WTC11 (cell line): Measurements from ENCODE around the gene VLDLR. TPM values are rescaled to one million over a fixed set of nuclear protein-coding genes. Genes with fewer than 3 reads are reported as not detected.

Source experiments
- ATAC-seq: fragments of 200-7000 bp; cut with Tn5 transposase; 2 replicates; pipeline ENCODE4 v1.10.0; 2021; ENCODE audit warnings: mild to moderate bottlenecking, moderate library complexity
- CTCF ChIA-PET: fragments of 300-600 bp; sonication (Branson Sonifier 250); formaldehyde crosslinking; loops from one replicate; lab custom pipeline; 2021; ENCODE audit warnings: antibody characterized with exemption; lab: Charles Lee
- POLR2A ChIA-PET: fragments of 350-600 bp; sonication (Branson Sonifier 250); formaldehyde crosslinking; loops from one replicate; lab custom pipeline; 2021; ENCODE audit warnings: antibody characterized with exemption; lab: Charles Lee
- DNase-seq: peaks from one replicate; pipeline ENCODE4 v3.0.0; 2021; ENCODE audit warnings: low spot score
- H3K27ac Mint-ChIP-seq: 2 replicates; pipeline ENCODE4 v1.8.0; 2021; ENCODE audit warnings: mixed read lengths
- H3K27me3 Mint-ChIP-seq: 2 replicates; pipeline ENCODE4 v1.8.0; 2021; ENCODE audit warnings: low read depth, mild to moderate bottlenecking, moderate library complexity, mixed read lengths
- H3K36me3 Mint-ChIP-seq: 2 replicates; pipeline ENCODE4 v1.8.0; 2021; ENCODE audit warnings: mixed read lengths
- H3K4me1 Mint-ChIP-seq: 2 replicates; pipeline ENCODE4 v1.8.0; 2022; ENCODE audit warnings: mixed read lengths
- H3K4me3 Mint-ChIP-seq: 2 replicates; pipeline ENCODE4 v1.8.0; 2021; ENCODE audit warnings: mild to moderate bottlenecking, moderate library complexity, mixed read lengths
- H3K9me3 Mint-ChIP-seq: 2 replicates; pipeline ENCODE4 v1.8.0; 2021; ENCODE audit warnings: mixed read lengths
- CREM ChIP-seq: sonication (generic); formaldehyde crosslinking; IDR thresholded peaks from 2 replicates; pipeline ENCODE4 v1.8.1; 2022; ENCODE audit warnings: mild to moderate bottlenecking, missing genetic modification reagents, moderate library complexity
- E2F1 ChIP-seq: sonication (generic); formaldehyde crosslinking; IDR thresholded peaks from 2 replicates; pipeline ENCODE4 v1.8.0; 2022; ENCODE audit warnings: mild to moderate bottlenecking, missing genetic modification reagents
- ELF4 ChIP-seq: sonication (generic); formaldehyde crosslinking; IDR thresholded peaks from 2 replicates; pipeline ENCODE4 v1.8.1; 2022; ENCODE audit warnings: low read depth, mild to moderate bottlenecking, moderate library complexity, missing genetic modification reagents
- GRHL2 ChIP-seq: fragments of 250-450 bp; sonication (Bioruptor Pico); IDR thresholded peaks from 2 replicates; pipeline ENCODE4 v1.8.0; 2022; ENCODE audit warnings: mild to moderate bottlenecking, moderate library complexity; ENCODE audit not compliant: insufficient replicate concordance, severe bottlenecking
- HMGA2 ChIP-seq: fragments of 250-450 bp; sonication (Bioruptor Pico); IDR thresholded peaks from 2 replicates; pipeline ENCODE4 v1.4.0; 2021; ENCODE audit warnings: mild to moderate bottlenecking, moderate library complexity
- KAT7 ChIP-seq: sonication (generic); formaldehyde crosslinking; IDR thresholded peaks from 2 replicates; pipeline ENCODE4 v1.8.1; 2023; ENCODE audit warnings: missing genetic modification reagents, mild to moderate bottlenecking, borderline replicate concordance
- MXD4 ChIP-seq: fragments of 250-450 bp; sonication (Bioruptor Pico); IDR thresholded peaks from 2 replicates; pipeline ENCODE4 v1.8.0; 2021; ENCODE audit warnings: mild to moderate bottlenecking, moderate library complexity, borderline replicate concordance
- NFATC4 ChIP-seq: fragments of 250-450 bp; sonication (Bioruptor Pico); IDR thresholded peaks from 2 replicates; pipeline ENCODE4 v1.9.0; 2021; ENCODE audit warnings: mild to moderate bottlenecking
- NFYB ChIP-seq: sonication (generic); formaldehyde crosslinking; conservative IDR thresholded peaks from 2 replicates; pipeline ENCODE4 v1.8.0; 2022; ENCODE audit warnings: low read depth, missing genetic modification reagents
- NR1H2 ChIP-seq: sonication (generic); formaldehyde crosslinking; IDR thresholded peaks from 2 replicates; pipeline ENCODE4 v1.9.0; 2021; ENCODE audit warnings: mild to moderate bottlenecking, moderate library complexity, missing genetic modification reagents
- SMAD4 ChIP-seq: sonication (generic); formaldehyde crosslinking; IDR thresholded peaks from 2 replicates; pipeline ENCODE4 v1.8.0; 2022; ENCODE audit warnings: mild to moderate bottlenecking, missing genetic modification reagents
- ZNF263 ChIP-seq: sonication (generic); formaldehyde crosslinking; IDR thresholded peaks from 2 replicates; pipeline ENCODE4 v1.8.1; 2022; ENCODE audit warnings: low read depth, mild to moderate bottlenecking, moderate library complexity, missing genetic modification reagents
- ZNF416 ChIP-seq: fragments of 250-450 bp; sonication (Bioruptor Pico); IDR thresholded peaks from 2 replicates; pipeline ENCODE4 v1.9.0; 2021; ENCODE audit warnings: mild to moderate bottlenecking, inconsistent platforms
- ZNF423 ChIP-seq: fragments of 250-450 bp; sonication (Bioruptor Pico); IDR thresholded peaks from 2 replicates; pipeline ENCODE4 v2.1.2; 2022; ENCODE audit warnings: mild to moderate bottlenecking, moderate library complexity
- ZNF512 ChIP-seq: sonication (generic); formaldehyde crosslinking; IDR thresholded peaks from 2 replicates; pipeline ENCODE4 v1.8.1; 2022; ENCODE audit warnings: missing genetic modification reagents, borderline replicate concordance
- total RNA-seq: library from RNA; stranded (reverse); gene quantifications from 3 replicates; pipeline ENCODE4 v1.2.3, GENCODE V29; 2021
- TF ChIP-seq, protein P1 (sequence below): sonication (generic); formaldehyde crosslinking; IDR thresholded peaks from 2 replicates; pipeline ENCODE4 v1.8.1; 2023; ENCODE audit warnings: mild to moderate bottlenecking, missing genetic modification reagents, moderate library complexity
- TF ChIP-seq, protein P2 (sequence below): fragments of 250-450 bp; sonication (Bioruptor Pico); IDR thresholded peaks from 2 replicates; pipeline ENCODE4 v1.9.0; 2021; ENCODE audit warnings: mild to moderate bottlenecking
- TF ChIP-seq, protein P3 (sequence below): sonication (generic); formaldehyde crosslinking; IDR thresholded peaks from 2 replicates; pipeline ENCODE4 v1.8.0; 2023; ENCODE audit warnings: mild to moderate bottlenecking, missing genetic modification reagents

Gene VLDLR
- total RNA-seq, 1 experiment from 2014 or later: 40.8 TPM

DNA sequence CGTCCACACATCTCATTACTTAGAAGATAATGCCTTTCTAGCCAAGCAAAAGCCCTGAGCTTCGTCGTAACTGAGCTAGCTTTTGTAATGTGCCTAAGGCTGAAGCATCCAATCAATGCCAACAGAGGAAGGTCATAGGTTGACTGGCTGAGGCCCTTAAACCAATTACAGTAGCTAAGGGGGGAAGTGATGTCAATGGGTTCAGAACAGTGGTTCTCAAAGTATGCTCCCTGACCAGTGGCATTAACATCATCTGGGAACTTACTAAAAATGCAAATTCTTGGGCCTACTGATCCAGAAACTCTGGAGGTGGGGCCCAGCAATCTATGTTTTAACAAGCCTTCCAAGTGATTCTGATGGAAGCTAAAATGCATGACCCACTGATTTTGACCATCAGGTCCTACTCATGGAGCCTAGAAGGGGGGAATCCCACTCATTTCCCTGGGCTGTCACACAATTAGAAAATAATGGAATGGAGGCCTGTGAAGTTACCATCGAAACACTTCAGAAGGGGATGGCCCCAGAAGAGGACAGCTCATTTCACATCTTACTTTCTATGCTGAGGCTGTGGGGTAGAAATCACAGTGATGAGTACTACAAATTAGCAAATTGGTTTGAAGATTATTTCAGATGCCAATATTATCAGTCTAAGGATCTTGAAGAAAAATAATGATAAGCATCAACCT, 4.8 kb upstream of the VLDLR start:
- ATAC-seq (no peak), DNase-seq (no peak)
- TF ChIP-seq E2F1 (CRISPR knock-in tag): no peak
- no peak for TF ChIP-seq GRHL2
- no peak for TF ChIP-seq CREM (CRISPR knock-in tag)
- TF ChIP-seq HMGA2 (CRISPR knock-in tag): no peak
- TF ChIP-seq, protein P1, sequence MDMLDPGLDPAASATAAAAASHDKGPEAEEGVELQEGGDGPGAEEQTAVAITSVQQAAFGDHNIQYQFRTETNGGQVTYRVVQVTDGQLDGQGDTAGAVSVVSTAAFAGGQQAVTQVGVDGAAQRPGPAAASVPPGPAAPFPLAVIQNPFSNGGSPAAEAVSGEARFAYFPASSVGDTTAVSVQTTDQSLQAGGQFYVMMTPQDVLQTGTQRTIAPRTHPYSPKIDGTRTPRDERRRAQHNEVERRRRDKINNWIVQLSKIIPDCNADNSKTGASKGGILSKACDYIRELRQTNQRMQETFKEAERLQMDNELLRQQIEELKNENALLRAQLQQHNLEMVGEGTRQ (CRISPR knock-in tag): no peak
- TF ChIP-seq, protein P2, sequence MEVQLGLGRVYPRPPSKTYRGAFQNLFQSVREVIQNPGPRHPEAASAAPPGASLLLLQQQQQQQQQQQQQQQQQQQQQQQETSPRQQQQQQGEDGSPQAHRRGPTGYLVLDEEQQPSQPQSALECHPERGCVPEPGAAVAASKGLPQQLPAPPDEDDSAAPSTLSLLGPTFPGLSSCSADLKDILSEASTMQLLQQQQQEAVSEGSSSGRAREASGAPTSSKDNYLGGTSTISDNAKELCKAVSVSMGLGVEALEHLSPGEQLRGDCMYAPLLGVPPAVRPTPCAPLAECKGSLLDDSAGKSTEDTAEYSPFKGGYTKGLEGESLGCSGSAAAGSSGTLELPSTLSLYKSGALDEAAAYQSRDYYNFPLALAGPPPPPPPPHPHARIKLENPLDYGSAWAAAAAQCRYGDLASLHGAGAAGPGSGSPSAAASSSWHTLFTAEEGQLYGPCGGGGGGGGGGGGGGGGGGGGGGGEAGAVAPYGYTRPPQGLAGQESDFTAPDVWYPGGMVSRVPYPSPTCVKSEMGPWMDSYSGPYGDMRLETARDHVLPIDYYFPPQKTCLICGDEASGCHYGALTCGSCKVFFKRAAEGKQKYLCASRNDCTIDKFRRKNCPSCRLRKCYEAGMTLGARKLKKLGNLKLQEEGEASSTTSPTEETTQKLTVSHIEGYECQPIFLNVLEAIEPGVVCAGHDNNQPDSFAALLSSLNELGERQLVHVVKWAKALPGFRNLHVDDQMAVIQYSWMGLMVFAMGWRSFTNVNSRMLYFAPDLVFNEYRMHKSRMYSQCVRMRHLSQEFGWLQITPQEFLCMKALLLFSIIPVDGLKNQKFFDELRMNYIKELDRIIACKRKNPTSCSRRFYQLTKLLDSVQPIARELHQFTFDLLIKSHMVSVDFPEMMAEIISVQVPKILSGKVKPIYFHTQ (CRISPR knock-in tag): no peak
- TF ChIP-seq NFATC4: no peak
- no peak for TF ChIP-seq MXD4 (CRISPR knock-in tag)
- TF ChIP-seq SMAD4 (CRISPR knock-in tag): no peak
- no peak for TF ChIP-seq NFYB
- no peak for TF ChIP-seq ZNF423 (CRISPR knock-in tag)
- no peak for TF ChIP-seq ZNF512 (CRISPR knock-in tag)
- no peak for TF ChIP-seq ELF4 (CRISPR knock-in tag)
- no peak for TF ChIP-seq ZNF416 (CRISPR knock-in tag)
- TF ChIP-seq KAT7 (CRISPR knock-in tag): no peak
- TF ChIP-seq ZNF263 (CRISPR knock-in tag): no peak
- TF ChIP-seq, protein P3, sequence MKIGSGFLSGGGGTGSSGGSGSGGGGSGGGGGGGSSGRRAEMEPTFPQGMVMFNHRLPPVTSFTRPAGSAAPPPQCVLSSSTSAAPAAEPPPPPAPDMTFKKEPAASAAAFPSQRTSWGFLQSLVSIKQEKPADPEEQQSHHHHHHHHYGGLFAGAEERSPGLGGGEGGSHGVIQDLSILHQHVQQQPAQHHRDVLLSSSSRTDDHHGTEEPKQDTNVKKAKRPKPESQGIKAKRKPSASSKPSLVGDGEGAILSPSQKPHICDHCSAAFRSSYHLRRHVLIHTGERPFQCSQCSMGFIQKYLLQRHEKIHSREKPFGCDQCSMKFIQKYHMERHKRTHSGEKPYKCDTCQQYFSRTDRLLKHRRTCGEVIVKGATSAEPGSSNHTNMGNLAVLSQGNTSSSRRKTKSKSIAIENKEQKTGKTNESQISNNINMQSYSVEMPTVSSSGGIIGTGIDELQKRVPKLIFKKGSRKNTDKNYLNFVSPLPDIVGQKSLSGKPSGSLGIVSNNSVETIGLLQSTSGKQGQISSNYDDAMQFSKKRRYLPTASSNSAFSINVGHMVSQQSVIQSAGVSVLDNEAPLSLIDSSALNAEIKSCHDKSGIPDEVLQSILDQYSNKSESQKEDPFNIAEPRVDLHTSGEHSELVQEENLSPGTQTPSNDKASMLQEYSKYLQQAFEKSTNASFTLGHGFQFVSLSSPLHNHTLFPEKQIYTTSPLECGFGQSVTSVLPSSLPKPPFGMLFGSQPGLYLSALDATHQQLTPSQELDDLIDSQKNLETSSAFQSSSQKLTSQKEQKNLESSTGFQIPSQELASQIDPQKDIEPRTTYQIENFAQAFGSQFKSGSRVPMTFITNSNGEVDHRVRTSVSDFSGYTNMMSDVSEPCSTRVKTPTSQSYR (CRISPR knock-in tag): no peak
- TF ChIP-seq NR1H2 (CRISPR knock-in tag): no peak
- CTCF ChIA-PET: interaction anchor here (0.6 kb wide), 1 partner anchor 712 kb away, joined by 3 read pairs; no protein-coding TSS in a partner anchor
- Mint-ChIP-seq H3K4me1 (peaks cover 58% of the 10 kb centered on the region), H3K36me3 (peaks cover 7% of the 10 kb centered on the region), H3K27me3 (peaks cover 14% of the 10 kb centered on the region), H3K9me3 (peaks cover 8% of the 10 kb centered on the region), H3K27ac (no peak overlapping the region), H3K4me3 (no peak overlapping the region)
- POLR2A ChIA-PET: no interaction called here
